Fibroblast of villous mesenchyme (primary cell): Measurements from ENCODE around the gene SKP1. TPM values are rescaled to one million over a fixed set of nuclear protein-coding genes. Genes with fewer than 3 reads are reported as not detected.

ENCODE experiments used
- DNase-seq: peaks from one replicate; pipeline ENCODE4 v3.0.0-alpha.2; 2010; ENCODE audit warnings: low read depth
- H3K4me3 ChIP-seq: 2 replicates; pipeline ENCODE4 v1.5.1; 2011; ENCODE audit warnings: low read depth, mild to moderate bottlenecking, low read length
- total RNA-seq: library from RNA; depleted of rRNA; stranded (reverse); fragments of >200 nt; gene quantifications from 2 replicates; pipeline ENCODE4 v1.2.3, GENCODE V29; 2012
- TF ChIP-seq, protein P1 (sequence below): IDR thresholded peaks from 2 replicates; pipeline ENCODE4 v1.5.1; 2012; ENCODE audit warnings: low read depth, mild to moderate bottlenecking, low read length; ENCODE audit not compliant: insufficient read depth

SKP1 gene
- total RNA-seq, 1 donor, result 166 TPM

DNA sequence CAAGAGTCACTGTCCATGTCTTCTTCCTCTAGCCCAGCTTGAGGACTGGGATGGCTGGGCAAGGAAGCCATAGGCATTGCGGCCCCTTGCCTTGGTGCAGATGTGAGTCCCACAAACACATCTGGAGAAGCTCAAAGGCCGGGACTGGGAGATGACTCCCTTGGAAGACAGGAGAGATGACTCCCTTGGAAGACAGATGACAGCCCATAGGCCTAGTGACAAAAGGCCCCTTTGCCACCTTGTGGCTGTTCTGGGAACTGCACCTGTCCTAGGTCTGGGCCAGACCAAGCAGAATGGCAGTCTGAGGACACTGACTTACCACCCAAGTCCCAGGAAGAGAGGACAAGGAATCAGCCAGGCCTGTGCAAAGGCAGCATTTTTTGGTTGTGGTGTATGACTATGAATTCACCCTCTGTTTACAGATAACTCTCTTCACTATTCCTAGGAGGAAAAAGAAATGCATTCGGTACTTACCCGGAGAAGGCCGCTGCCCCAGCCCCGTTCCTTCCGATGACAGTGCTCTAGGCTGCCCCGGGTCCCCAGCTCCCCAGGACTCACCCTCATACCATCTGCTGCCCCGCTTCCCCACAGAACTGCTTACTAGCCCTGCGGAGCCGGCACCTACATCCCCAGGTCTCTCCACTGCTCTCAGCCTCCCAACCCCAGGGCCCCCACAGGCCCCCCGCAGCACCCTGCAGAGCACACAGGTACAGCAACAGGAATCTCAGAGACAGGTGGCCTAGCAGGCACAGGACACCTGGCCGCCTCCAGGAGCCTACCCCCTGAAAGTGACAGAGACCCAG is 30.8 kb downstream of the SKP1 start:
- TF ChIP-seq, protein P1, sequence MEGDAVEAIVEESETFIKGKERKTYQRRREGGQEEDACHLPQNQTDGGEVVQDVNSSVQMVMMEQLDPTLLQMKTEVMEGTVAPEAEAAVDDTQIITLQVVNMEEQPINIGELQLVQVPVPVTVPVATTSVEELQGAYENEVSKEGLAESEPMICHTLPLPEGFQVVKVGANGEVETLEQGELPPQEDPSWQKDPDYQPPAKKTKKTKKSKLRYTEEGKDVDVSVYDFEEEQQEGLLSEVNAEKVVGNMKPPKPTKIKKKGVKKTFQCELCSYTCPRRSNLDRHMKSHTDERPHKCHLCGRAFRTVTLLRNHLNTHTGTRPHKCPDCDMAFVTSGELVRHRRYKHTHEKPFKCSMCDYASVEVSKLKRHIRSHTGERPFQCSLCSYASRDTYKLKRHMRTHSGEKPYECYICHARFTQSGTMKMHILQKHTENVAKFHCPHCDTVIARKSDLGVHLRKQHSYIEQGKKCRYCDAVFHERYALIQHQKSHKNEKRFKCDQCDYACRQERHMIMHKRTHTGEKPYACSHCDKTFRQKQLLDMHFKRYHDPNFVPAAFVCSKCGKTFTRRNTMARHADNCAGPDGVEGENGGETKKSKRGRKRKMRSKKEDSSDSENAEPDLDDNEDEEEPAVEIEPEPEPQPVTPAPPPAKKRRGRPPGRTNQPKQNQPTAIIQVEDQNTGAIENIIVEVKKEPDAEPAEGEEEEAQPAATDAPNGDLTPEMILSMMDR, result peak; percentile 95
- DNase-seq, result peak; percentile 68

DNA sequence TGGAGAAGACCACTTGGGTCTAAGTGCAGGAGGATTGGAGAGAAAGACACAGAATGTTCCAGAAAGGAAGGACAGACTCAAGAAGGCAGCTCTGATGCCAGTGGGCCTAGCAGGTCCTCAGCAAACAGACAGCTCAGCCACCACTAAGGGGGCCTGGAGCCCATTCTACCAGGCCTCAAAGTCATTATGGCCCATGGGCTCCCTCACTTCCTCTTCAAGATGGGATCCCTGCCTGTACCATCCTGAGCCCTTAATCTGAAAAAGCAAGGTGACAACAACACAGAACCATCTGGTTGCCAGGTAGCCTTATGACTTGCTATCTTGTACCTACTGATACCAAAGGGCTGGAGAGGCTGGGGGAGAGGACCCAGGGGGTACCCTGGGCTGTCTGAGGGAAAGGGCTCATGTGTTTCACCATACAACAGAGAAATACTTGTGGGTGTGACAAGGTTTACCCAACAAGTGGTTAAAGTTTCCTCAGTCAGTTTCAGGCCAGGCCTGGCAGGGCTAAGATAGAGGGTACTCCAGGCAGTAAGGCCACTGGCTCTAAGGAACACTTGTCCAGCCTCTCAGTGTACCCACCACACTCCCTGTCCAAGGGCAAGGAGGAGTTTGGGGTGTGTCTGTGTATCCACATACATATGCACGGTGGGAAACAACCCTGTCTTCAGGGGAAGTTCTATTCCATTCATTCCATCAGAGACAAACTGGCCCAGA is 31.6 kb downstream of the SKP1 start:
- H3K4me3 ChIP-seq, result no peak overlapping the region
- no peak for DNase-seq
- TF ChIP-seq, protein P1, result no peak

More for the DNA sequence above, 30.8 kb downstream of the SKP1 start:
- H3K4me3 ChIP-seq, result no peak overlapping the region

DNA sequence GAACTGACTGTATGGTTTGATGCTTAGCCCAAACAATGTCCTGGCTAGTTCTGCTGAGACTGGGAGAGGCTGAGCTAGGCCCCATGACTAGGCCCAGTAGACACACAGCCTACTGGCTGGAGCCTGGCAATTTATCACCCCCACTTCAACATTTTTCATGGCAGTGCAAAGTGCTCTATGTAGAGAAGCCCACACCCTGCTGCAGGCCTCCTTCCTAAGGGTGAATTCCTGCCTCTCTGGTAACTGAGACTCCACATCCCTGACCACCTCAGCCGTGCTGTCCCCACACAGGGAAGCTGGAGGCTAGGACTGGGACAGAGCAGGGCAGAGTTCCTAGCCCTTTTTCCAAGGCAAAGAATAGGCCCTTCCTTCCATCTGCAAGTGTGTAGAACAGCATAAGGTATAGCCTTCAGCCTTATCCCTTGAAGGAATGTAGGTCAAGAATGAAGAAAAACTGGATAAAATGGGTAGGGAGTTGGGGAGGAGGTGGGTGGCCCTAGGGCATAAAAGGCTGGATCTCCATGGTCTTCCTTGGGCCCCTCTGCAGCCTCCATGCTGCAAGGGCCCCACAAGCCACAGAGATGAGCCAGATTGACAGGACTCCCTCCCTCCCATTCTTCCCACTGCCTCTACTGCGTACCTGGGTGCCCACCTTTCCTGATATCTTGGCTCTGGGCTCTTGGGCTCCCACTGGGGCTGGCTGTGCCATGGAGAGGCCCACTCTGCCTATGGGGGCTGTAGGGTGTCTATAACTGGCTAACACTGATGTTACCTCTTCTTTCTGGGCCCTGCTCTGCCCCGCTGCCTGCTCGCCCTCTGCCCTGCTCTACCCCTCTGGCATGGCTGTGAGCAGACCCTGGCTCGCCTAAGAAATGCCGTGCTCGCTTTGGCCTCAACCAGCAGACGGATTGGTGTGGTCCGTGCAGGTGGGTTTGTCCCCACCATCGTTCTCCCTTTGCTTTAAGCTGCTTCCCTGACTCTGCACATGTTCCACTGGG is 32.5 kb downstream of the SKP1 start:
- TF ChIP-seq, protein P1, result no peak
- no peak for DNase-seq
- H3K4me3 ChIP-seq, result no peak overlapping the region

DNA sequence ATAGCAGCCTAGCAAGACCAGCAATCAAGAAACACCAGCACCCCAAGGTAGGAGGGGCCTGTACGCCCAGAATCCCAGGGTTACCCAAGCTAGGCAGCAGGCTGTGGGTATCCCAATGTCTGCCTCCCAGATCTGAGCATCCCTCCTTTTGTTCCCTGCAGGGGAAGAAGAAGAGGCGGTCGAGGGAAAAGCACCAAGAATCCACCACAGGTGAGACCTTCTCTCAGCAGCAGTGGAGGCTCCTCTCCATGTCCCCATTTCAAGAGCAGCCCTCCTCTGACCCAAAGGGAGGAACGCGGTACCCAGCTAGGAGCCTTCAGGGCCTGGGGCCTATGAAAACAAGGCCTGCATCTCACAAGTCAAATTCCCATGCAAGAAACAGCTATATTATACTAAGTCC is 33.3 kb downstream of the SKP1 start:
- DNase-seq, result no peak
- TF ChIP-seq, protein P1, result no peak
- H3K4me3 ChIP-seq, result no peak overlapping the region

DNA sequence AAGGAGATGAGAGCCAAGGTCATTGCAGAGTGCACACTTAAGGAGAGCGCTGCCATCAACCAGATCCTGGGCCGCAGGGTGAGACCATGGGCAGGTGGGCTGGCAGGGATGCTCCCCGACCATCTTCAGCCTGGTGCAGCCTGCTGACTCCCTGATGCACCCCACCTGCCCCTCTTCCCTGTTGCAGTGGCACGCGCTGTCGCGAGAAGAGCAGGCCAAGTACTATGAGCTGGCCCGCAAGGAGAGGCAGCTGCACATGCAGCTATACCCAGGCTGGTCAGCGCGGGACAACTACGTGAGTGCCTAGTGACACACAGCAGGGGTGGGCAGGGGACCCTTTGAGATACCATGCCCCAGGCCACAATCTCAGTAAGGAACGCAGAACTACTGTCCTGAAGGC is 33.9 kb downstream of the SKP1 start:
- no peak overlapping the region for H3K4me3 ChIP-seq
- TF ChIP-seq, protein P1, result no peak
- DNase-seq, result no peak

DNA sequence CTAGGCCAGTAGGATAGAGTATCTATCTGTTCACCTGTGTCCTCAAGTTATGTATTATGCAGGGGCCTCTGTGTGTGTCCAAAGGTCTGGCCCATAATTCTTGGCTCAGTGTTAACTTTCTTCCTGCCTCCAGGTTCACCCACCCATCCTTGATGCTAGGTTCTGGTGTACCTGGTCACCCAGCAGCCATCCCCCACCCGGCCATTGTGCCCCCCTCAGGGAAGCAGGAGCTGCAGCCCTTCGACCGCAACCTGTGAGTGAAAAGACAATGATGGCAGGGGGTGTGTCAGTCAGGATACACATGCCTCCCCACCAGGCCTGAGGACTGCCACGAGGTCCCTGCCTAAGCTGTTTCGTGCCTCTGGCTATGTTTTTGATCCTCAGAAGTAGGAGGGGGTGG is 34.7 kb downstream of the SKP1 start:
- no peak overlapping the region for H3K4me3 ChIP-seq
- DNase-seq, result no peak
- TF ChIP-seq, protein P1, result no peak
